ENCODE results near the gene PIK3CB. TPM values are rescaled to one million over a fixed set of nuclear protein-coding genes. Genes with fewer than 3 reads are reported as not detected.

The PIK3CB gene
- total RNA-seq, 1 experiment from 2014 or later = 59.3 TPM

DNA sequence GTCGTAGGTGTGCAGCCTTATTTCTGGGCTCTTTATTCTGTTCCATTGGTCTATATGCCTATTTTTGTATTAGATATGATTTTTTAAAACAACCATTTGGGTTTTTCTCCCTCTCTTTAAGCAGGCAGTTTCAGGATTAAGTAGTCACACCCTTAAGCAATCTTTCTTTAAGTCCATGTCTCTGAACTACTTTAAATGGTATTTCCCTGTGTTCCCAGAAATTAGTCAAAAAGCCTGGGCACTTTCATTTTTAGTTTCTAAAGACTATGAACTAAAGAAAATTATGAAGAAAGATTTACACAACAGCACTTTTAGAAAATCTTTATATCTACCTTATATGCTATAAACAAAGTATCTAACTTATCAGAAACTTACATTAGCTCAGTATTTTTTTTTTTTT is 115.9 kb downstream of the PIK3CB start:
- intact Hi-C loops (cut with micrococcal nuclease; ENCODE audit: unreplicated experiment) = no loop called here
- H3K36me3 Mint-ChIP-seq (ENCODE audit: insufficient read depth, unreplicated experiment) = no peaks in the 10 kb centered on the region
- CTCF ChIA-PET = interaction anchor here (0.7 kb wide), 1 partner anchor 20 kb away, joined by 4 read pairs; no protein-coding TSS in a partner anchor
- H3K4me1 Mint-ChIP-seq (ENCODE audit: low read depth, unreplicated experiment) = no peaks in the 10 kb centered on the region
- DNase-seq = no peak
- no peaks in the 10 kb centered on the region for H3K9me3 Mint-ChIP-seq (ENCODE audit: low read depth, unreplicated experiment)
- TF ChIP-seq, protein P1, sequence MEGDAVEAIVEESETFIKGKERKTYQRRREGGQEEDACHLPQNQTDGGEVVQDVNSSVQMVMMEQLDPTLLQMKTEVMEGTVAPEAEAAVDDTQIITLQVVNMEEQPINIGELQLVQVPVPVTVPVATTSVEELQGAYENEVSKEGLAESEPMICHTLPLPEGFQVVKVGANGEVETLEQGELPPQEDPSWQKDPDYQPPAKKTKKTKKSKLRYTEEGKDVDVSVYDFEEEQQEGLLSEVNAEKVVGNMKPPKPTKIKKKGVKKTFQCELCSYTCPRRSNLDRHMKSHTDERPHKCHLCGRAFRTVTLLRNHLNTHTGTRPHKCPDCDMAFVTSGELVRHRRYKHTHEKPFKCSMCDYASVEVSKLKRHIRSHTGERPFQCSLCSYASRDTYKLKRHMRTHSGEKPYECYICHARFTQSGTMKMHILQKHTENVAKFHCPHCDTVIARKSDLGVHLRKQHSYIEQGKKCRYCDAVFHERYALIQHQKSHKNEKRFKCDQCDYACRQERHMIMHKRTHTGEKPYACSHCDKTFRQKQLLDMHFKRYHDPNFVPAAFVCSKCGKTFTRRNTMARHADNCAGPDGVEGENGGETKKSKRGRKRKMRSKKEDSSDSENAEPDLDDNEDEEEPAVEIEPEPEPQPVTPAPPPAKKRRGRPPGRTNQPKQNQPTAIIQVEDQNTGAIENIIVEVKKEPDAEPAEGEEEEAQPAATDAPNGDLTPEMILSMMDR (IDR thresholded peaks at IDR 0.05; ENCODE audit: unreplicated experiment) = no peak
- H3K27me3 Mint-ChIP-seq (ENCODE audit: unreplicated experiment) = no peaks in the 10 kb centered on the region
- H3K4me3 Mint-ChIP-seq (ENCODE audit: low read depth, unreplicated experiment) = no peak overlapping the region
- no TSS peak for BruUV-seq (replicated peaks)
- no peak overlapping the region for H3K27ac Mint-ChIP-seq (ENCODE audit: unreplicated experiment)

DNA sequence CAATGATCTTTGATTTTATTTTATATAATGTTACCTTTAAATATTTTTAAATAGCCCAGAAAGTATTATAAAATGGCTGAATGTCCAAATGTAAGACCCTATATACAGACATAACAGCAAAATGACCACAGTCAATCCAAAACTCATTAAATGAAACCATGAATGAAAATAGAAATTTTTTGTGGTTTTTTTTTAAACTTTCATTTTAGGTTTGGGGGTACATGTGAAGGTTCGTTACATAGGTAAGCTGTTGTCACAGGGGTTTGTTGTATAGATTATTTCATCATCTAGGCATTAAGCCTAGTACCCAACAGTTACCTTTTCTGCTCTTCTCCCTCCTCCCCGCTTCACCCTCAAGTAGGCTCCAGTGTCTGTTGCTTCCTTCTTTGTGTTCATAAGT is 117.4 kb downstream of the PIK3CB start:
- BruUV-seq (replicated peaks) = no TSS peak
- no peaks in the 10 kb centered on the region for H3K27me3 Mint-ChIP-seq (ENCODE audit: unreplicated experiment)
- CTCF ChIA-PET = interaction anchor here (0.8 to 1.0 kb wide), 2 partner anchors 198 to 204 kb away, joined by 3 to 7 read pairs; no protein-coding TSS in a partner anchor
- no peak for DNase-seq
- TF ChIP-seq, protein P1 (IDR thresholded peaks at IDR 0.05; ENCODE audit: unreplicated experiment) = no peak
- no peak overlapping the region for H3K4me3 Mint-ChIP-seq (ENCODE audit: low read depth, unreplicated experiment)
- no peaks in the 10 kb centered on the region for H3K9me3 Mint-ChIP-seq (ENCODE audit: low read depth, unreplicated experiment)
- intact Hi-C loops (cut with micrococcal nuclease; ENCODE audit: unreplicated experiment) = no loop called here
- no peaks in the 10 kb centered on the region for H3K4me1 Mint-ChIP-seq (ENCODE audit: low read depth, unreplicated experiment)
- no peaks in the 10 kb centered on the region for H3K36me3 Mint-ChIP-seq (ENCODE audit: insufficient read depth, unreplicated experiment)
- no peak overlapping the region for H3K27ac Mint-ChIP-seq (ENCODE audit: unreplicated experiment)

DNA sequence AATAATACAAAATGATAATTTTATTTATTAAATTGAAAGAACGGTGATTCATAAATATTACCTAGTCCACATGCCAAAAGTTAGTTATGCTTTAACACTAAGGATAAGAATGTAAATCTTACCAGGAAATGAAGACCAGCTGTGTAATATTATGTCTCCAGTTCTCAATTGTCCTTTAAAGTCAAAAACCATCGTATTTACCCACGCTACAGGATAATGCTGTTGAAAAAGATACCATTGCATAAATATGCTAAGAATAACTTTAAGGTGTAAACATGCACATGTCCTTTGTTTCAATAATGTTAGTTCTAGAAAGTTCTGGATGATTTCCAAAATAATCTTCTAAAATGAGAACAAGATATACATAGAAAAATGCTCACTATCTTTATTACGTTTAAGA is 122.6 kb downstream of the PIK3CB start:
- TF ChIP-seq, protein P1 (IDR thresholded peaks at IDR 0.05; ENCODE audit: unreplicated experiment) = no peak
- Mint-ChIP-seq H3K27me3 (ENCODE audit: unreplicated experiment) (no peaks in the 10 kb centered on the region), H3K4me1 (ENCODE audit: low read depth, unreplicated experiment) (no peaks in the 10 kb centered on the region), H3K4me3 (ENCODE audit: low read depth, unreplicated experiment) (no peak overlapping the region), H3K9me3 (ENCODE audit: low read depth, unreplicated experiment) (no peaks in the 10 kb centered on the region), H3K27ac (ENCODE audit: unreplicated experiment) (no peak overlapping the region), H3K36me3 (ENCODE audit: insufficient read depth, unreplicated experiment) (peaks cover 20% of the 10 kb centered on the region)
- no peak for DNase-seq
- intact Hi-C loops (cut with micrococcal nuclease; ENCODE audit: unreplicated experiment) = no loop called here
- BruUV-seq (replicated peaks) = no TSS peak
- CTCF ChIA-PET = interaction anchor here (0.6 to 0.7 kb wide), 2 partner anchors 12 to 1365 kb away, joined by 3 to 4 read pairs; no protein-coding TSS in a partner anchor

DNA sequence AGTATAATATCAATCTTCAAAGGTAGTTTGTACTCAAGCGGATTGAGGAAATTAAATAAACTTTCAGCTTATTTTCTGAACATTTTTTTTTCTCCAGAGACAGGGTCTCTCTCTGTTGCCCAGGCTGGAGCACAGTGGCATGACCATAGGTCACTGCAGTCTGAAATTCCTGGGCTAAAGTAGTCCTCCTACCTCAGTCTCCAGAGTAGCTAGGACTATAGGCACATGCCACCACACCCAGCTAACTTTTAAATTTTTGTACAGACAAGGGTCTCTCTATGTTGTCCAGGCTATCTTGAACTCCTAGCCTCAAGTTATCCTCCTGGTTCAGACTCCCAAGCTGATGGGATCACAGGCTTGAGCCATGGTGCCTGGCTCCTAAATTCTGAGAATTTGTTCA is 129.1 kb downstream of the PIK3CB start:
- Mint-ChIP-seq H3K27me3 (ENCODE audit: unreplicated experiment) (no peaks in the 10 kb centered on the region), H3K4me3 (ENCODE audit: low read depth, unreplicated experiment) (no peak overlapping the region), H3K27ac (ENCODE audit: unreplicated experiment) (no peak overlapping the region), H3K9me3 (ENCODE audit: low read depth, unreplicated experiment) (no peaks in the 10 kb centered on the region), H3K36me3 (ENCODE audit: insufficient read depth, unreplicated experiment) (peaks cover 15% of the 10 kb centered on the region), H3K4me1 (ENCODE audit: low read depth, unreplicated experiment) (no peaks in the 10 kb centered on the region)
- intact Hi-C loops (cut with micrococcal nuclease; ENCODE audit: unreplicated experiment) = no loop called here
- CTCF ChIA-PET = interaction anchor here (0.6 to 1.7 kb wide), 3 partner anchors 11 to 218 kb away, joined by 3 to 4 read pairs (median 4); no protein-coding TSS in a partner anchor
- BruUV-seq (replicated peaks) = no TSS peak
- TF ChIP-seq, protein P1 (IDR thresholded peaks at IDR 0.05; ENCODE audit: unreplicated experiment) = no peak
- no peak for DNase-seq

All from Calu3 (cell line).